Thymus (tissue), 11 donors: ENCODE results near the gene PTPRCAP. TPM values are rescaled to one million over a fixed set of nuclear protein-coding genes. Genes with fewer than 3 reads are reported as not detected.

Source experiments
- DNase-seq, 9 donors: peaks; one replicate each; pipeline ENCODE4 v3.0.0-alpha.2; 2013; ENCODE audit warnings: low spot score in 9 of 9, low read depth in 6 of 9, missing footprints in 1 of 9
- H3K27ac ChIP-seq, 2 donors: one replicate each; pipeline ENCODE4 v1.5.1; 2013; ENCODE audit warnings: control low read depth in 1 of 2, low read depth in 1 of 2, low read length in 1 of 2, mild to moderate bottlenecking in 1 of 2, moderate library complexity in 1 of 2
- H3K27me3 ChIP-seq, 2 donors: one replicate each; pipeline ENCODE4 v1.5.1; 2013; ENCODE audit warnings: low read length in 1 of 2; ENCODE audit not compliant: control insufficient read depth in 2 of 2, insufficient read depth in 1 of 2
- H3K36me3 ChIP-seq, 2 donors: one replicate each; pipeline ENCODE4 v1.5.1; 2013; ENCODE audit warnings: low read length in 1 of 2, mild to moderate bottlenecking in 1 of 2, moderate library complexity in 1 of 2; ENCODE audit not compliant: control insufficient read depth in 2 of 2, insufficient read depth in 2 of 2
- H3K4me1 ChIP-seq, 2 donors: one replicate each; pipeline ENCODE4 v1.5.1; 2013; ENCODE audit warnings: low read length in 2 of 2; ENCODE audit not compliant: control insufficient read depth in 2 of 2, insufficient read depth in 2 of 2
- H3K4me3 ChIP-seq, 2 donors: one replicate each; pipeline ENCODE4 v1.5.1; 2013; ENCODE audit warnings: low read length in 2 of 2, control low read depth in 1 of 2, mild to moderate bottlenecking in 1 of 2
- H3K9me3 ChIP-seq, 2 donors: one replicate each; pipeline ENCODE4 v1.5.1; 2013; ENCODE audit warnings: low read length in 1 of 2, mild to moderate bottlenecking in 1 of 2; ENCODE audit not compliant: control insufficient read depth in 2 of 2, insufficient read depth in 1 of 2
- WGBS: extraction: QIAGEN DNeasy Blood & Tissue Kit; methylation state at CpG from one replicate; pipeline ENCODE4 v1.1.7; 2013; 5-methylcytosine and 5-hydroxymethylcytosine counted together
- polyA plus RNA-seq: library from polyadenylated mRNA; stranded (reverse); fragments of 200-250 nt; gene quantifications from one replicate; pipeline ENCODE4 v1.2.3, GENCODE V29; 2013
- total RNA-seq: library from RNA; stranded (reverse); fragments of 120-200 nt; gene quantifications from one replicate; pipeline ENCODE4 v1.2.4, GENCODE V29; 2013
- donor health status: healthy.

PTPRCAP gene
- total and polyA plus RNA-seq, 2 donors: 151 to 198 TPM

DNA sequence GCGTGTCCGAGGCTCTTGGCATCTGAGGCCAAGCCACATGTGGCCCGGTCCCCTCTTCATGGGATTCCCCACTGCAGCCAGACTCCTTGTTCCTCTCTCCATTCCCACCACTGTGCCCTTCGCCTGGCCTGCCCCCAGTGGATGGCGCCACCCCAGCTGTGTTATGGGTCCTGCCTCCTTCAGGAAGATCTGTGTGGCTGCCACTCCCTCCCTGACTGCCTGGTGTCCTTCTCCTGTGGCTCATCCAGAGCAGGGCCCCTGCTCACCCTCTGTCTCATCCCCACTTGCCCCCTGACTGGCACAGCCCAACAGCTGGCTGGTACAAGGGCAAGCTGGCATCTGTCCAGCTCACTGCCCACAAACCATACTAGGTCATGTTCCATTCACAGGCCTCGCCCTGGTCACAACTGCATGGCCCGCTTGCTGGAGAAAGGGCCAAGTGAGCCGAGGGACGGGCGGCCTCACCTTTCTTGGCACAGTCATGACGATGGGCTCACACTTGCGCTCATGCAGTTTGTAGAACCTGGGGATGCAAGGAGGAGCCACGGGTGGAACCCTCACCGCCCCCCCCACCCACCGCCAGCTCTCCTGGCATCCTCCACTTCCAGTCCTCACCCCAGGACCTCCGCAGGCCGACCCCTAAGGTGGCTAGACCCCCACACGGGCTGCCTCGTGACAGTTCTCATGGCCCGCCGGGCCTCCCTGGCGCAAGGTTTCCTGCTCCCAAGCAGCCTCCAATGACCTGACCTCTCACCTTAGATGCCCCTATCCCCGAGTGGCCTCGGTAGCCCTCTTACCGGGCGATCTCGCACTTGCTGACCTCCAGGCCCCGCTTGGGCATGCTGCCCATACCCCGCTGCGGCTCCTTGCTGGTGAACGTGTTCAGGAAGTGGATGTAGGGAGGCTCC, 2.1 kb upstream of the PTPRCAP start:
- Histone ChIP-seq H3K9me3 (peaks cover 0 to 11% of the 10 kb centered on the region in 2 donors), H3K27me3 (no peaks in the 10 kb centered on the region), H3K27ac (peak overlapping the region; percentile 73 to 94), H3K36me3 (peaks cover 29 to 33% of the 10 kb centered on the region in 2 donors), H3K4me1 (peaks cover 56 to 82% of the 10 kb centered on the region in 2 donors), H3K4me3 (peak overlapping the region in 1 of 2 donors; percentile 96)
- 88% methylated on average over 31 of the region's 31 CpGs for WGBS
- DNase-seq: peak in 1 of 9 donors; percentile 39

GRCh38 chr11:67438158-67438902, 848 bp upstream of the PTPRCAP start:
- H3K36me3 ChIP-seq: peaks cover 41 to 45% of the 10 kb centered on the region in 2 donors
- H3K9me3 ChIP-seq: peaks cover 0 to 11% of the 10 kb centered on the region in 2 donors
- DNase-seq: peak in 1 of 9 donors; percentile 43
- H3K27ac ChIP-seq: peak overlapping the region; percentile 94 to 98
- WGBS: 92% methylated on average over 41 of the region's 41 CpGs
- no peaks in the 10 kb centered on the region for H3K27me3 ChIP-seq
- peak overlapping the region; percentile 91 to 96 for H3K4me3 ChIP-seq
- peaks cover 63 to 86% of the 10 kb centered on the region in 2 donors for H3K4me1 ChIP-seq

DNA sequence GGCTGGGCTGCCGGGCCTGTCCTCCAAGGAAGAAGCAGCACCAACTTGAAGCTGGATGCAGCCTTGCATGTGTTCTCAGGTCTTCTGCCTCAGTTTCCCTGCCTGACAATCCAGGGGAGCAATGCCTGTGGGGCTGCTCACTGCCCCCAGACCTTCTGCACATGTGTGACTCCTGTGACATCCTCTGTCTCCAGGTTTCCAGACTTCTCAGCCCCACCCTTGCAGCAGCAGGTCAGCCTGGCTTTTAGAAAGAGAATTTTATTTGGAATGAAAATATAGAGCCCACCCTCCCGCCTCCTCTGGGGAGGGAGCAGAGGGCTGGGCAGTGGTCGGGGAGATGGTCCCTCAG, 301 bp upstream of the PTPRCAP start:
- H3K27ac ChIP-seq: peak overlapping the region; percentile 94 to 98
- 37% methylated on average over 3 of the region's 3 CpGs for WGBS
- H3K4me3 ChIP-seq: peak overlapping the region; percentile 91 to 96
- no peaks in the 10 kb centered on the region for H3K27me3 ChIP-seq
- peaks cover 59 to 84% of the 10 kb centered on the region in 2 donors for H3K4me1 ChIP-seq
- DNase-seq: no peak
- peaks cover 0 to 11% of the 10 kb centered on the region in 2 donors for H3K9me3 ChIP-seq
- H3K36me3 ChIP-seq: peaks cover 46 to 50% of the 10 kb centered on the region in 2 donors

DNA sequence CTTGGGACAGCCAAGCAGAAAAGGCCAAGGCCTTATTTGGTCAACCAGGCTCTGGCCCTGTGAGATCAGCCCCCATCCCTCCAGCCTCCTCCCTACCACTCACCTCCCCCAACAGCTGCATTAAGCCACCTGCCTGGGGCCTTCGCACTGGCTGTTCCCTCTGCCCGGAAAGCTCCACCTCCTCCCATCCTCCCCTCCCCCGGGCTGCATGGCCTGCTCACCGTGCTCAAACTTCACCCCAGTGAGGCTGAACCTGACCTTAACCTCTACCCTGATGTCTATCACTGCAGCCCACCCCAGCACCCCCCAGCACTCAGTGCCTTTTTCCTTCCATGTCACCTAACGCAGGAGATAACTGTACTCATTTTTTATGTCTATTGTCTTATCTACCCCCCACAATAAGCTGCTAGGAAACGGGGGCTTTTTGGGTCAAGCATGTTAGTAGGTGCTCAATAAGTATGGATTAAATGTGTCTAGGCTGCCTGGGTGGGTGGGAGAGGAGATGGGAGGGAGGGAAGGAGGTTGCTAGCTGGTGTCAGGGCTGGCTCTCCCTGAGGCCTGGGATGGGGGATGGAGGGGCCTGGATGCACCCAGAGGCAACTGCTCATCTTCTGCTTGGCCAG, 912 bp downstream of the PTPRCAP start:
- Histone ChIP-seq H3K27me3 (no peaks in the 10 kb centered on the region), H3K4me3 (peak overlapping the region; percentile 91 to 96), H3K36me3 (peaks cover 54 to 63% of the 10 kb centered on the region in 2 donors), H3K27ac (peak overlapping the region; percentile 90 to 94), H3K4me1 (peaks cover 53 to 82% of the 10 kb centered on the region in 2 donors), H3K9me3 (peaks cover 0 to 6% of the 10 kb centered on the region in 2 donors)
- DNase-seq: peak in 6 of 9 donors; percentile 66 to 88 (median 76)
- WGBS: 4% methylated on average over 6 of the region's 6 CpGs

- 92% methylated on average over 38 of the region's 38 CpGs for WGBS
- H3K9me3 ChIP-seq: peaks cover 0 to 6% of the 10 kb centered on the region in 2 donors
- peaks cover 58 to 63% of the 10 kb centered on the region in 2 donors for H3K36me3 ChIP-seq
- H3K4me3 ChIP-seq: peak overlapping the region; percentile 91 to 96
- peak overlapping the region; percentile 90 to 94 for H3K27ac ChIP-seq
- H3K4me1 ChIP-seq: peaks cover 48 to 84% of the 10 kb centered on the region in 2 donors
- H3K27me3 ChIP-seq: no peaks in the 10 kb centered on the region
- no peak for DNase-seq
Measured at GRCh38 chr11:67435727-67436458, 1.6 kb downstream of the PTPRCAP start.

- 85% methylated on average over 26 of the region's 26 CpGs for WGBS
- peak overlapping the region; percentile 91 to 96 for H3K4me3 ChIP-seq
Measured at GRCh38 chr11:67435031-67435726, 2.3 kb downstream of the PTPRCAP start.

GRCh38 chr11:67434395-67434881, 3.0 kb downstream of the PTPRCAP start:
- H3K27ac ChIP-seq: peak overlapping the region; percentile 22 to 94
- no peak for DNase-seq

More at GRCh38 chr11:67435031-67435726, 2.3 kb downstream of the PTPRCAP start:
- peak overlapping the region; percentile 20 to 94 for H3K27ac ChIP-seq
- DNase-seq: no peak
- H3K9me3 ChIP-seq: peaks cover 0 to 6% of the 10 kb centered on the region in 2 donors
- H3K27me3 ChIP-seq: no peaks in the 10 kb centered on the region
- H3K4me1 ChIP-seq: peaks cover 47 to 81% of the 10 kb centered on the region in 2 donors
- peaks cover 59 to 64% of the 10 kb centered on the region in 2 donors for H3K36me3 ChIP-seq

More at GRCh38 chr11:67434395-67434881, 3.0 kb downstream of the PTPRCAP start:
- WGBS: 91% methylated on average over 23 of the region's 23 CpGs
- Histone ChIP-seq H3K4me1 (peaks cover 46 to 80% of the 10 kb centered on the region in 2 donors), H3K4me3 (no peak overlapping the region), H3K27me3 (no peaks in the 10 kb centered on the region), H3K9me3 (peaks cover 0 to 4% of the 10 kb centered on the region in 2 donors), H3K36me3 (peaks cover 64 to 68% of the 10 kb centered on the region in 2 donors)
